Activated T-cell treated with anti-CD3 and anti-CD28 coated beads, Interleukin-2, amount 50 U/mL, for 24 hours (primary cell): ENCODE measurements around the gene TERF2IP.
A peak's percentile ranks its signal among the peaks of the same experiment; 100 is the strongest.

Experiments
- DNase-seq: peaks from one replicate; pipeline ENCODE4 v3.0.0-alpha.2; 2020
- H3K27ac Mint-ChIP-seq: 2 replicates; pipeline ENCODE4 v1.8.0; 2020; ENCODE audit warnings: mild to moderate bottlenecking, mixed read lengths
- H3K27me3 Mint-ChIP-seq: 2 replicates; pipeline ENCODE4 v1.8.0; 2020; ENCODE audit warnings: mixed read lengths
- H3K36me3 Mint-ChIP-seq: 2 replicates; pipeline ENCODE4 v1.8.0; 2020; ENCODE audit warnings: low read depth, mixed read lengths
- H3K4me1 Mint-ChIP-seq: 2 replicates; pipeline ENCODE4 v1.8.0; 2020; ENCODE audit warnings: low read depth, mixed read lengths
- H3K4me3 Mint-ChIP-seq: 2 replicates; pipeline ENCODE4 v1.8.0; 2020; ENCODE audit warnings: mild to moderate bottlenecking, moderate library complexity, mixed read lengths
- H3K9me3 Mint-ChIP-seq: 2 replicates; pipeline ENCODE4 v1.8.0; 2020; ENCODE audit warnings: mixed read lengths

Gene TERF2IP

DNA sequence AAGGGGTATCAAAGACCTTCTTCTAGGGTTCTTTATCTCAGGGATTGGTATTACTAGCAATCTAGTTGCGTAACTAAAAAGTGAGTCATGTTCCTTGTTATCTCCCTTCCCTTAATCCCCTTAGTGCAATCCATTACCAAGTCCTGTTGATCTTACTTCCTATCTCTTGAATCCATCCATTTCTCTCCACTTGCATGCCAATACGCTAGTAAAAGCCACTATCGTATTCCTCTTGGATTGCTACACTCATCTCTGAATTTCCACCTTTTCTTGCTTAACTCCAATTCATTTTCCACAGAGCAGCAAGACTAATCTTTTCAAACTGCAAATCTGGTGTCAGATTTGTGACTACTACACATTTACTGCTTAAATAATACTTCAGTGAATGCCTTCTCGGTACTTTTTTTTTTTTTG, 22.6 kb upstream of the TERF2IP start:
- no peak for DNase-seq
- Mint-ChIP-seq H3K27me3 (no peaks in the 10 kb centered on the region), H3K27ac (peak overlapping the region; percentile 6), H3K9me3 (no peaks in the 10 kb centered on the region), H3K4me1 (peaks cover 57% of the 10 kb centered on the region), H3K4me3 (no peak overlapping the region), H3K36me3 (peaks cover 93% of the 10 kb centered on the region)

DNA sequence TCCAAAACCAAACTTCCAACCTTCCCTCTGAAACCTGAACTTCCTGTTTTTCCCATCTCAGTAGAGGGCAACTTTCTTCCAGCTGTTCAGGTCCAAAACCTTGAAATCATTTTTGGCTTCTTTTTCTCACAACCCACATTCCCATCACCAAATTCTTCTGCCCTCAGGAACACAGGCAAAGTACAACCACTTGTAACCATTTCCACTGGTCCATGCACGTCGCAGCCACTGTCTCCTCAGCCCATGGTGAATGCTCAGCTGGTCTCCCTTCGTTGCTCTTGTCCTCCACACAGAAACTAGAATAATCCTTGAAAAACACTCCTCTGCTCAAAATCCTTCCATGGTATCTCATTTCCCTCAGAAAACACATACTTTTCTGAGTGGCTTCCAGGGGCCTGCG, 20.8 kb upstream of the TERF2IP start:
- no peak overlapping the region for H3K4me3 Mint-ChIP-seq
- H3K36me3 Mint-ChIP-seq: peaks cover 93% of the 10 kb centered on the region
- no peaks in the 10 kb centered on the region for H3K9me3 Mint-ChIP-seq
- no peak for DNase-seq
- H3K27me3 Mint-ChIP-seq: no peaks in the 10 kb centered on the region
- peaks cover 46% of the 10 kb centered on the region for H3K4me1 Mint-ChIP-seq
- H3K27ac Mint-ChIP-seq: peak overlapping the region; percentile 82

- Mint-ChIP-seq H3K4me3 (no peak overlapping the region), H3K9me3 (no peaks in the 10 kb centered on the region), H3K4me1 (peaks cover 38% of the 10 kb centered on the region), H3K27me3 (no peaks in the 10 kb centered on the region), H3K27ac (peak overlapping the region; percentile 82), H3K36me3 (peaks cover 95% of the 10 kb centered on the region)
- DNase-seq: no peak
Observed at GRCh38 chr16:75627851-75628250, 19.7 kb upstream of the TERF2IP start.

DNA sequence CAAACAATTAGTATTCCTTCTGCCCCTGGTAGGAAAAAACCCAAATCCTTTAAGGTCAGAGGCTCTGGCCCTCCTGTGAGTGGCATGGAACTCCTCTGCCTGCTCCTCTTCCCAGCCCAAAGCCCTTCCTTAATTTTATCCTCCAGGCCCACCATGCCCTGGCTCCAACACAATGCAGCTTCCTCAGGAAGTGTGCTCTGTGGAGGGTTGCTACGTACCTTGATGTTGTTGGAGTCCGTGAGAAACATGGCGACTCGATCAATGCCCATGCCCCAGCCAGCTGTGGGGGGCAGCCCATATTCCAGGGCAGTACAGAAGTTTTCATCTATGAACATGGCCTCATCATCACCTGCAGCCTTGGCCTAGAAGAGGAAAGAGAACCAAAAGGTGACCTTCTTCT, 19.2 kb upstream of the TERF2IP start:
- Mint-ChIP-seq H3K27ac (peak overlapping the region; percentile 82), H3K4me3 (no peak overlapping the region), H3K4me1 (peaks cover 37% of the 10 kb centered on the region), H3K27me3 (no peaks in the 10 kb centered on the region), H3K36me3 (peaks cover 96% of the 10 kb centered on the region), H3K9me3 (no peaks in the 10 kb centered on the region)
- no peak for DNase-seq

DNA sequence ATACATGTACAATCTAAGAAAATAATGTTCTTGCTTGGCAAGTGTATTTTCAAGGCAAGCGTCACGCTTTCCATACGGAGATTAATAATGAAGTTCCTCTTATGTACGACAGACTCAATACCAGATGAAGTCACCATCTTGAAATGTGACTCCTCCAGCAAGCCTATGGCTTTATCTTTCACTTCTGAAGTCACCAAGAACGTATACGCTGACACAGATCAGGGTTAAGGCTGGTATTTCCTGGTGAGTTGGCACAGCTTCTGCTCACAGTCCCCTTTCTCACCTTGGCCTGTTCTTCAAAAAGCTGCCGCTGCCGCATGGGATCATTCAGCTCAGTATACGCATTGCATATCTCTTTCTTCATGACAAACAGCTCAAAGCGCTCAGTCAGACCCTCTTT, 18.4 kb upstream of the TERF2IP start:
- Mint-ChIP-seq H3K4me1 (peaks cover 35% of the 10 kb centered on the region), H3K9me3 (no peaks in the 10 kb centered on the region), H3K36me3 (peaks cover 99% of the 10 kb centered on the region), H3K4me3 (no peak overlapping the region), H3K27ac (peak overlapping the region; percentile 79), H3K27me3 (no peaks in the 10 kb centered on the region)
- DNase-seq: no peak

- H3K27ac Mint-ChIP-seq: peak overlapping the region; percentile 79
- no peak overlapping the region for H3K4me3 Mint-ChIP-seq
- H3K36me3 Mint-ChIP-seq: peaks cover 98% of the 10 kb centered on the region
- no peak for DNase-seq
- no peaks in the 10 kb centered on the region for H3K27me3 Mint-ChIP-seq
- H3K4me1 Mint-ChIP-seq: peaks cover 34% of the 10 kb centered on the region
- H3K9me3 Mint-ChIP-seq: no peaks in the 10 kb centered on the region
Observed at GRCh38 chr16:75630052-75630451, 17.5 kb upstream of the TERF2IP start.

- Mint-ChIP-seq H3K4me3 (no peak overlapping the region), H3K27me3 (no peaks in the 10 kb centered on the region), H3K36me3 (peaks cover 98% of the 10 kb centered on the region), H3K4me1 (peaks cover 37% of the 10 kb centered on the region), H3K9me3 (no peaks in the 10 kb centered on the region), H3K27ac (no peak overlapping the region)
- no peak for DNase-seq
Observed at GRCh38 chr16:75632857-75633256, 14.7 kb upstream of the TERF2IP start.

- no peak overlapping the region for H3K4me3 Mint-ChIP-seq
- no peak for DNase-seq
- H3K9me3 Mint-ChIP-seq: no peaks in the 10 kb centered on the region
- H3K4me1 Mint-ChIP-seq: peaks cover 25% of the 10 kb centered on the region
- H3K27ac Mint-ChIP-seq: peak overlapping the region; percentile 20
- H3K36me3 Mint-ChIP-seq: peaks cover 96% of the 10 kb centered on the region
- H3K27me3 Mint-ChIP-seq: no peaks in the 10 kb centered on the region
Observed at GRCh38 chr16:75635036-75635435, 12.5 kb upstream of the TERF2IP start.

GRCh38 chr16:75640598-75640997, 7.0 kb upstream of the TERF2IP start:
- Mint-ChIP-seq H3K36me3 (peaks cover 97% of the 10 kb centered on the region), H3K27ac (peak overlapping the region; percentile 63), H3K27me3 (no peaks in the 10 kb centered on the region), H3K4me3 (no peak overlapping the region), H3K4me1 (peaks cover 57% of the 10 kb centered on the region), H3K9me3 (no peaks in the 10 kb centered on the region)
- no peak for DNase-seq

- H3K4me1 Mint-ChIP-seq: peaks cover 53% of the 10 kb centered on the region
Observed at GRCh38 chr16:75644240-75645012, 3.1 kb upstream of the TERF2IP start.

GRCh38 chr16:75647112-75647491, 471 bp upstream of the TERF2IP start:
- Mint-ChIP-seq H3K4me1 (peaks cover 58% of the 10 kb centered on the region), H3K27ac (peak overlapping the region; percentile 99), H3K36me3 (peaks cover 85% of the 10 kb centered on the region), H3K4me3 (peak overlapping the region; percentile 99), H3K9me3 (no peaks in the 10 kb centered on the region), H3K27me3 (no peaks in the 10 kb centered on the region)
- no peak for DNase-seq

More at GRCh38 chr16:75644240-75645012, 3.1 kb upstream of the TERF2IP start:
- no peak for DNase-seq
- H3K27me3 Mint-ChIP-seq: no peaks in the 10 kb centered on the region
- peaks cover 90% of the 10 kb centered on the region for H3K36me3 Mint-ChIP-seq
- H3K27ac Mint-ChIP-seq: peak overlapping the region; percentile 89
- H3K4me3 Mint-ChIP-seq: peak overlapping the region; percentile 99
- H3K9me3 Mint-ChIP-seq: no peaks in the 10 kb centered on the region

- DNase-seq: peak; percentile 89
- H3K9me3 Mint-ChIP-seq: no peaks in the 10 kb centered on the region
- H3K27me3 Mint-ChIP-seq: no peaks in the 10 kb centered on the region
- peaks cover 83% of the 10 kb centered on the region for H3K36me3 Mint-ChIP-seq
- peaks cover 60% of the 10 kb centered on the region for H3K4me1 Mint-ChIP-seq
- peak overlapping the region; percentile 99 for H3K4me3 Mint-ChIP-seq
- peak overlapping the region; percentile 97 for H3K27ac Mint-ChIP-seq
Observed at GRCh38 chr16:75648265-75649076, 898 bp downstream of the TERF2IP start.

GRCh38 chr16:75653922-75654321, 6.3 kb downstream of the TERF2IP start:
- H3K36me3 Mint-ChIP-seq: peaks cover 88% of the 10 kb centered on the region
- DNase-seq: no peak
- peak overlapping the region; percentile 93 for H3K27ac Mint-ChIP-seq
- H3K9me3 Mint-ChIP-seq: no peaks in the 10 kb centered on the region
- peak overlapping the region; percentile 4 for H3K4me3 Mint-ChIP-seq
- H3K4me1 Mint-ChIP-seq: peaks cover 46% of the 10 kb centered on the region
- H3K27me3 Mint-ChIP-seq: no peaks in the 10 kb centered on the region

DNA sequence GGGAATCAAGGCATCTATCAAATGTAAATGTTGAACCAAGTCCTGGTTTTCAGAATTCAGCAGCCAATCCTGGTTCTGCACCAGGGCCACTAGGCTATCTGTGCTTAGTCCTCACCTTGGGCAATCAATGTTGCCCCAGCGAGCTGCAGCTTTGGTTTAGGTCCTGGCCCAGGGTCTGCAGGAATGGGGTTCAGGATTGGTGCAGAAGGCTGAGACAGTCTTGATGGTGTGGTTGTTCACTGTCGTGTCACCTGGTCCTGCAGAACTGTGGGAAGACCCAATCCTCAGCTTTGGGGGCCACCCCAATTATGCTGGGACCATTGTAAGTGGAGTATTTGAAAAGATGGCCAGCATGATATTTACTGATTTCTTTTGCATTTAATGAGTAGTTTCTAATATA, 10.6 kb downstream of the TERF2IP start:
- H3K27ac Mint-ChIP-seq: peak overlapping the region; percentile 47
- no peaks in the 10 kb centered on the region for H3K27me3 Mint-ChIP-seq
- no peak for DNase-seq
- H3K36me3 Mint-ChIP-seq: peaks cover 80% of the 10 kb centered on the region
- H3K9me3 Mint-ChIP-seq: no peaks in the 10 kb centered on the region
- peaks cover 15% of the 10 kb centered on the region for H3K4me1 Mint-ChIP-seq
- no peak overlapping the region for H3K4me3 Mint-ChIP-seq

DNA sequence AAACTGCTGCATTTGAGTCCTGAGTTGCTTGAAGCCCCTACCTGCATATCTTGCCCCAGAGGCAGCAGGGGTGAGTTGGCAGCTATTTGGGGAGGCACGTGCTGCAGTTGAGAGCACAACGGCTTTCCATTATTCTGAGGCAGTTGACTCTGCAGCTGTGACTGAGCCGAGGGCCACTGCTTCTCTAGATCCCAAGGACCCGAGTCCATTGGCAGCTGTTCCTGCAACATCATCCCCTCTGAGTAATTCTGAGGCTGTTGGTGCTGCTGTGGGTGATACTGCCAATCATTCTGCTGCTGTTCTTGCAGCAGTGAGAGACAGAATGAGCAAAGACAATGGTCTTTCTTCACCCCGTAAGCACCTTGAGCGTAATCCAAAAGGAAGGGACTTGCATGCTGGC, 12.7 kb downstream of the TERF2IP start:
- Mint-ChIP-seq H3K27me3 (no peaks in the 10 kb centered on the region), H3K36me3 (peaks cover 60% of the 10 kb centered on the region), H3K9me3 (no peaks in the 10 kb centered on the region), H3K4me3 (no peak overlapping the region), H3K27ac (peak overlapping the region; percentile 40), H3K4me1 (peaks cover 5% of the 10 kb centered on the region)
- no peak for DNase-seq
